CD4-positive, alpha-beta T cell (primary cell): ENCODE results near the gene FOXD4L6. TPM values are rescaled to one million over a fixed set of nuclear protein-coding genes. Genes with fewer than 3 reads are reported as not detected.
"Not testable (repeated sequence)": the region's sequence is repeated elsewhere in the genome, so short reads cannot be mapped to it uniquely, and the experiment has no call there.

Experiments used
- ATAC-seq: fragments of 200-7000 bp; cut with Tn5 transposase; one replicate; pipeline ENCODE4 v1.10.0; 2022; ENCODE audit warnings: mild to moderate bottlenecking; ENCODE audit not compliant: poor library complexity
- CTCF ChIA-PET: fragments of 350-600 bp; sonication (Branson Sonifier 250); formaldehyde crosslinking; loops from one replicate; lab custom pipeline; 2021; ENCODE audit warnings: antibody characterized with exemption, inconsistent platforms; lab: Charles Lee
- POLR2A ChIA-PET: fragments of 350-600 bp; sonication (Branson Sonifier 250); formaldehyde crosslinking; loops from one replicate; lab custom pipeline; 2021; ENCODE audit warnings: antibody characterized with exemption, inconsistent platforms; lab: Charles Lee
- DNase-seq, 14 experiments: peaks; one replicate each; pipeline ENCODE4 v3.0.0-alpha.2; 2013 to 2020; ENCODE audit warnings: mixed read lengths in 2 of 14
- H3K27ac ChIP-seq, 2 donors: one replicate each; pipeline versions ENCODE4 v1.5.1 to v1.7.0; 2013; ENCODE audit warnings: low read length in 2 of 2, low read depth in 1 of 2, mild to moderate bottlenecking in 1 of 2
- H3K27me3 ChIP-seq, 2 experiments: 1 replicate in 1 of 2; 2 replicates in 1 of 2; pipeline versions ENCODE4 v1.6.1 to v1.7.0; 2013; ENCODE audit warnings: low read length in 2 of 2, control low read depth in 1 of 2, mild to moderate bottlenecking in 1 of 2, moderate library complexity in 1 of 2; ENCODE audit not compliant: insufficient read depth in 2 of 2, control insufficient read depth in 1 of 2
- H3K36me3 ChIP-seq: one replicate; pipeline ENCODE4 v1.6.1; 2013; ENCODE audit warnings: low read length, control low read depth; ENCODE audit not compliant: insufficient read depth
- H3K4me1 ChIP-seq: one replicate; pipeline ENCODE4 v1.6.1; 2013; ENCODE audit warnings: low read length, control low read depth; ENCODE audit not compliant: insufficient read depth
- H3K4me3 ChIP-seq: one replicate; pipeline ENCODE4 v1.5.1; 2013; ENCODE audit warnings: mild to moderate bottlenecking, low read length, moderate library complexity
- H3K9me3 ChIP-seq, 2 experiments: 1 replicate in 1 of 2; 2 replicates in 1 of 2; pipeline versions ENCODE4 v1.6.1 to v1.7.0; 2013; ENCODE audit warnings: low read length in 2 of 2, mild to moderate bottlenecking in 2 of 2, control low read depth in 1 of 2, moderate library complexity in 1 of 2; ENCODE audit not compliant: control insufficient read depth in 1 of 2, insufficient read depth in 1 of 2
- H3K27ac Mint-ChIP-seq: one replicate; pipeline ENCODE4 v1.8.0; 2020; ENCODE audit warnings: mixed read lengths
- H3K27me3 Mint-ChIP-seq: one replicate; pipeline ENCODE4 v1.8.0; 2021; ENCODE audit warnings: mixed read lengths
- H3K36me3 Mint-ChIP-seq: one replicate; pipeline ENCODE4 v1.8.0; 2021; ENCODE audit warnings: low read depth, mixed read lengths
- H3K4me1 Mint-ChIP-seq: one replicate; pipeline ENCODE4 v1.8.0; 2021; ENCODE audit warnings: low read depth, mixed read lengths
- H3K4me3 Mint-ChIP-seq: one replicate; pipeline ENCODE4 v1.8.0; 2020; ENCODE audit warnings: mild to moderate bottlenecking, mixed read lengths
- H3K9me3 Mint-ChIP-seq: one replicate; pipeline ENCODE4 v1.8.0; 2020; ENCODE audit warnings: mixed read lengths
- intact Hi-C, 2 experiments: fragments of 100-400 bp; cut with DNase I in 1 of 2; cut with micrococcal nuclease in 1 of 2; formaldehyde crosslinking; loops; one replicate each; pipeline versions ENCODE4 v1.15.1 to v1.9.0; 2023 to 2025; cut with DNase I, micrococcal nuclease
- total RNA-seq, 174 experiments: library from RNA in 2 of 174; stranded (reverse) in 2 of 174; gene quantifications; one replicate each; pipeline ENCODE4 v1.2.3 and lab custom pipeline; 2021 to 2026
- TF ChIP-seq, protein P1 (sequence below): fragments of 200-600 bp; IDR thresholded peaks from one replicate; pipeline ENCODE4 v1.8.0; 2022; ENCODE audit warnings: antibody characterized with exemption, mild to moderate bottlenecking

Gene FOXD4L6
- total RNA-seq, 2 experiments from 2014 or later = not detected

DNA sequence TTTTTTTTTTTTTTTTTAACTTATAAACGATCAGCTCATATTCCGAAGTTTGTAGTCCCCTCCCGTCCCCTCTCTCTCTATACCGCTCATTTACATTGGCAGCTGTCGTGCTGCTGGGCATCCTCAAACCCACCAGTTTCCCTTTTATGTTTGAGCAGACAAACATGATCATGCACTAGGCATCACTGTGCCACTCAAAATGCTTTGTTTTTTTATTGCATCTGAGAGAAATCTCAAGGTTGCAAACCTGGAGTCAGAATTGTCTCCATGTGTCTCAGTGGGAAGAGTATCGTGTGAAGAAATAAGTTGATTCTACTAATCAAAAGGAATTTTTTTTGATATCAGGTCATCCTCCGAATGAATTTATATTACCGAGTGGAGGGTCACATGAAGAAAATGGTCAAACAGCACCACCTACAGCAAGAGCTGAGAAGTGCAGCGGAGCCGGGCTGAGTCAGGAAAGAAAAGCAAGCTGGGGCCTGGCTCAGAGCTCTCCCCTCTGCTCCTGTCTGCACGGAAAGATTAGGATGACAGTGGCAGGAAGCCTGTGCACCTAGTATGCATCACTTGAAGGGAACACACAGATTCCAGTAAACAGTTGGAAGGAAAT, 39.9 kb downstream of the FOXD4L6 start:
- H3K27me3 Mint-ChIP-seq = peaks cover 24% of the 10 kb centered on the region
- TF ChIP-seq, protein P1, sequence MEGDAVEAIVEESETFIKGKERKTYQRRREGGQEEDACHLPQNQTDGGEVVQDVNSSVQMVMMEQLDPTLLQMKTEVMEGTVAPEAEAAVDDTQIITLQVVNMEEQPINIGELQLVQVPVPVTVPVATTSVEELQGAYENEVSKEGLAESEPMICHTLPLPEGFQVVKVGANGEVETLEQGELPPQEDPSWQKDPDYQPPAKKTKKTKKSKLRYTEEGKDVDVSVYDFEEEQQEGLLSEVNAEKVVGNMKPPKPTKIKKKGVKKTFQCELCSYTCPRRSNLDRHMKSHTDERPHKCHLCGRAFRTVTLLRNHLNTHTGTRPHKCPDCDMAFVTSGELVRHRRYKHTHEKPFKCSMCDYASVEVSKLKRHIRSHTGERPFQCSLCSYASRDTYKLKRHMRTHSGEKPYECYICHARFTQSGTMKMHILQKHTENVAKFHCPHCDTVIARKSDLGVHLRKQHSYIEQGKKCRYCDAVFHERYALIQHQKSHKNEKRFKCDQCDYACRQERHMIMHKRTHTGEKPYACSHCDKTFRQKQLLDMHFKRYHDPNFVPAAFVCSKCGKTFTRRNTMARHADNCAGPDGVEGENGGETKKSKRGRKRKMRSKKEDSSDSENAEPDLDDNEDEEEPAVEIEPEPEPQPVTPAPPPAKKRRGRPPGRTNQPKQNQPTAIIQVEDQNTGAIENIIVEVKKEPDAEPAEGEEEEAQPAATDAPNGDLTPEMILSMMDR = peak; percentile 58
- H3K36me3 ChIP-seq, CTCF ChIA-PET, intact Hi-C loops, H3K27ac Mint-ChIP-seq, H3K9me3 Mint-ChIP-seq, H3K4me1 ChIP-seq, H3K4me3 Mint-ChIP-seq, H3K36me3 Mint-ChIP-seq, H3K27me3 ChIP-seq, H3K4me1 Mint-ChIP-seq, H3K27ac ChIP-seq, H3K9me3 ChIP-seq, DNase-seq, H3K4me3 ChIP-seq: not testable (repeated sequence)
- POLR2A ChIA-PET = interaction anchor here (0.8 kb wide), 1 partner anchor 97 kb away, joined by 3 read pairs; no protein-coding TSS in a partner anchor
- peak; percentile 86 for ATAC-seq

DNA sequence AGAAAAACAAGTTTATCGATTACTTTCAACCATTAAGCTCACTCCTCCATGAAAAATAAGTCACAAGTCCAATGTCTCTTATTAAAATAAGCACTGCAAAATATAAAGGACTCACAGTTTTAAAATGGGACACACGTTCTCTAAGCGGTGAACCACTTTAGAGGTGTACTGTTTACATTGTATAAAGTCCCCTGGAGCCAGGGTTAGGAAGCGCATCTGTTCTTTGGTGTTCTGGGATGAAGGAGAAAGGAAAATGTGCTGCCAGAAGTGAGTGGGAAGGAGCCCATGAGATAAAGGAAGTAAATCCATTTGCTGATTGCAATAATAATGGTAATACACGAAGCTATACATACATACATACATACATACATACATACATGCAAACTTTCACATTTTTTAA, 40.6 kb downstream of the FOXD4L6 start:
- DNase-seq, H3K4me3 Mint-ChIP-seq, H3K36me3 ChIP-seq, H3K9me3 ChIP-seq, H3K9me3 Mint-ChIP-seq, CTCF ChIA-PET, H3K4me3 ChIP-seq, ATAC-seq, H3K27ac ChIP-seq, H3K36me3 Mint-ChIP-seq, H3K27ac Mint-ChIP-seq, H3K4me1 Mint-ChIP-seq, intact Hi-C loops, H3K27me3 ChIP-seq, H3K4me1 ChIP-seq: not testable (repeated sequence)
- peaks cover 26% of the 10 kb centered on the region for H3K27me3 Mint-ChIP-seq
- POLR2A ChIA-PET = interaction anchor here (0.8 kb wide), 1 partner anchor 96 kb away, joined by 3 read pairs; no protein-coding TSS in a partner anchor

DNA sequence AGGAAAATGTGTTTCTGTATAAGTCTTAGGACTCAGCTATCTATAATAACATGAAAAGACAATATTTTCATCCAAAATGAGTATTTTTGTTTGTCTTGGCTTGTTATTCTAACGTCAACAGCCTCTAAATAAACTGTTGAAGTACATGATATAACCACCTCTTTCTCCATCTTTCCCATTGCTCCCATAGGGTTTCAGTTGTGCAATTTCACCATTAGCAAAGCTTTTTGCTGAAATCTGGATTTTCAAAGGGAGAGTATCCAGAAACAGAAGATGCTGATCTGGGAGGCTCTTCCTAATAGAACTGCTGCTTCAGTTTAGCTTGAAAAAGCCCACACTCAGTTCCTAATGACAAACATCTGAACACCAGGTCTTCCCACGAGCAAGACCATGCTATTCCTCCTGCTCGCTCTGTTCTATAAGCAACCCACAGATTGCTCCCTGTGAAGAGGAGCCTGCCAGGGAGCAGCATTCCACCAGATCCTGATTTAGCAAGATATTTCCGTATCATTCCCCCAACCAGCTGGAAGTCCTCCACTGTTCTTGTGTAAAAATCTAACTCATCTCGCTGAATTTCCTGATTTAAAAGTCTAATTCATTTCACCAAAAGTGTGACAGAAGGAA, 41.2 kb downstream of the FOXD4L6 start:
- H3K36me3 Mint-ChIP-seq, H3K27ac Mint-ChIP-seq, H3K36me3 ChIP-seq, intact Hi-C loops, H3K27ac ChIP-seq, H3K9me3 Mint-ChIP-seq, DNase-seq, H3K4me3 ChIP-seq, H3K4me1 ChIP-seq, H3K9me3 ChIP-seq, CTCF ChIA-PET, ATAC-seq, H3K4me3 Mint-ChIP-seq, H3K27me3 ChIP-seq, H3K4me1 Mint-ChIP-seq: not testable (repeated sequence)
- POLR2A ChIA-PET = interaction anchor here (0.8 kb wide), 1 partner anchor 95 kb away, joined by 3 read pairs; no protein-coding TSS in a partner anchor
- H3K27me3 Mint-ChIP-seq = peaks cover 31% of the 10 kb centered on the region

DNA sequence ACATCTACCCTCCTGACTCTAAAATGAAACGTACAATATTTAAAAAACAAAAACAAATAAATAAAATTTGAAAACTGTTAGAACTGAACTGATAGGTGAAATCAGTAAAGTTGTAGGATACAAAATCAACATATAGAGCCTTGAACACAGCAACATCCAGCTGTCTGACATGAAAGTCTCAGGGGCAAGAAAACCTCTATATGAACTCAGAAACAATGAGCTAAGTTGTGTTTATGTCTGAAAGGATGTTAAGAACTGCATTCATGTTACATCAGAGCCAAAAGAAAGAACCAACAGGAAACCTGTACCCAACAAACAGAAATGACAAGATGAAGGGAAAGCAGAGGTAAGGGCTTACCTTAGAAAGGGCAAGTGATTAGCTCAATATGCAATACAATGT, 41.8 kb downstream of the FOXD4L6 start:
- CTCF ChIA-PET, H3K36me3 ChIP-seq, H3K4me1 Mint-ChIP-seq, H3K9me3 Mint-ChIP-seq, H3K4me3 Mint-ChIP-seq, DNase-seq, H3K27me3 ChIP-seq, H3K36me3 Mint-ChIP-seq, H3K27ac ChIP-seq, POLR2A ChIA-PET, H3K9me3 ChIP-seq, H3K4me1 ChIP-seq, H3K27ac Mint-ChIP-seq, H3K4me3 ChIP-seq, intact Hi-C loops: not testable (repeated sequence)
- H3K27me3 Mint-ChIP-seq = peaks cover 34% of the 10 kb centered on the region
- ATAC-seq = peak; percentile 53

DNA sequence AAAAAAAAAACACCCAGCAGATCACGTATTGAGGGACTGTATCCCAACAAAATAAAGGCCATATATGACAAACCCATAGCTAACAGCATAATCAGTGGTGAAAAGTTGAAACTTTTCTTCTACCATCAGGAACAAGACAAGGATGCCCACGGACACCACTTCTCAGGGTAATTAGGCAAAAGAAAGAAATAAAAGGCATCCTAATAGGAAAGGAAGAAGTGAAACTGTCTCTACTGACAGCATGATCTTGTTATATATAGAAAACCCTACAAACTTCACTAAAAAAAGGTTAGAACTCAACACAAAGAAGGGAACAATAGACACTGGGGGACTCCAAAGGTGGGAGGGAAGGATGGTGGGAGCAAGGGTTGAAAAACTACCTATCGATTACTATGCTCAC, 42.3 kb downstream of the FOXD4L6 start:
- H3K4me1 Mint-ChIP-seq, H3K4me1 ChIP-seq, H3K9me3 ChIP-seq, intact Hi-C loops, DNase-seq, H3K9me3 Mint-ChIP-seq, H3K4me3 ChIP-seq, H3K27ac Mint-ChIP-seq, H3K4me3 Mint-ChIP-seq, ATAC-seq, POLR2A ChIA-PET, H3K27me3 ChIP-seq, H3K36me3 ChIP-seq, H3K36me3 Mint-ChIP-seq, CTCF ChIA-PET, H3K27ac ChIP-seq: not testable (repeated sequence)
- peaks cover 34% of the 10 kb centered on the region for H3K27me3 Mint-ChIP-seq

DNA sequence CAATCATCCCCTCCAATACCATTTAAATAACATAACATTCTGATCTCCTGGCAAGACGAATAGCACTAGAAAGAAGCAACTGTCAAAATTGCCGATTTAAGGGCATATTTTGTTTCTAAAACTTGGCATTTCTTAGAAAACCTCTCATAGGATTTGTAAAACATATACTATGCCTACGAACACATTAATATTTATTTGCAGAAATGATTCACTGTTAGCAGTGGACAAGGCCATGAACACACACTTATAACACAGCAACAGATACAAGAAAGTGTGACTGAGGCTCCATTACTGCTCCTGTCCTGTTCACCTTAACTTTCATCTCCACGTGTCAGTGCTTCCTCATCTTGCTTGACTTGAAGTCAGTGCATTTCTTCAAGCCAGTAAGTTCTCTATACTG, 46.1 kb downstream of the FOXD4L6 start:
- H3K27me3 ChIP-seq, H3K4me1 ChIP-seq, H3K27ac ChIP-seq, H3K4me3 Mint-ChIP-seq, POLR2A ChIA-PET, H3K9me3 ChIP-seq, H3K9me3 Mint-ChIP-seq, DNase-seq, H3K36me3 Mint-ChIP-seq, ATAC-seq, CTCF ChIA-PET, H3K4me3 ChIP-seq, intact Hi-C loops, H3K36me3 ChIP-seq, H3K27ac Mint-ChIP-seq, H3K4me1 Mint-ChIP-seq: not testable (repeated sequence)
- peaks cover 26% of the 10 kb centered on the region for H3K27me3 Mint-ChIP-seq
